GM12891 (cell line): Measurements from ENCODE around the gene RRP15.

Source experiments
- PAX5 ChIP-seq: IDR thresholded peaks from 2 replicates; pipeline ENCODE4 v1.6.1; 2011; ENCODE audit warnings: low read length, moderate library complexity, mild to moderate bottlenecking; ENCODE audit not compliant: insufficient read depth, severe bottlenecking
- POLR2A ChIP-seq: IDR thresholded peaks from 2 replicates; pipeline ENCODE4 v1.6.1; 2011; ENCODE audit warnings: low read depth, low read length, control low read depth
- POLR2AphosphoS5 ChIP-seq: IDR thresholded peaks from 2 replicates; pipeline ENCODE4 v1.6.1; 2011; ENCODE audit warnings: low read depth, low read length, control low read depth
- SPI1 ChIP-seq: IDR thresholded peaks from 2 replicates; pipeline ENCODE4 v1.6.1; 2011; ENCODE audit warnings: low read depth, low read length, control low read depth
- TAF1 ChIP-seq: IDR thresholded peaks from 2 replicates; pipeline ENCODE4 v1.6.1; 2011; ENCODE audit warnings: low read depth, low read length, control low read depth

DNA sequence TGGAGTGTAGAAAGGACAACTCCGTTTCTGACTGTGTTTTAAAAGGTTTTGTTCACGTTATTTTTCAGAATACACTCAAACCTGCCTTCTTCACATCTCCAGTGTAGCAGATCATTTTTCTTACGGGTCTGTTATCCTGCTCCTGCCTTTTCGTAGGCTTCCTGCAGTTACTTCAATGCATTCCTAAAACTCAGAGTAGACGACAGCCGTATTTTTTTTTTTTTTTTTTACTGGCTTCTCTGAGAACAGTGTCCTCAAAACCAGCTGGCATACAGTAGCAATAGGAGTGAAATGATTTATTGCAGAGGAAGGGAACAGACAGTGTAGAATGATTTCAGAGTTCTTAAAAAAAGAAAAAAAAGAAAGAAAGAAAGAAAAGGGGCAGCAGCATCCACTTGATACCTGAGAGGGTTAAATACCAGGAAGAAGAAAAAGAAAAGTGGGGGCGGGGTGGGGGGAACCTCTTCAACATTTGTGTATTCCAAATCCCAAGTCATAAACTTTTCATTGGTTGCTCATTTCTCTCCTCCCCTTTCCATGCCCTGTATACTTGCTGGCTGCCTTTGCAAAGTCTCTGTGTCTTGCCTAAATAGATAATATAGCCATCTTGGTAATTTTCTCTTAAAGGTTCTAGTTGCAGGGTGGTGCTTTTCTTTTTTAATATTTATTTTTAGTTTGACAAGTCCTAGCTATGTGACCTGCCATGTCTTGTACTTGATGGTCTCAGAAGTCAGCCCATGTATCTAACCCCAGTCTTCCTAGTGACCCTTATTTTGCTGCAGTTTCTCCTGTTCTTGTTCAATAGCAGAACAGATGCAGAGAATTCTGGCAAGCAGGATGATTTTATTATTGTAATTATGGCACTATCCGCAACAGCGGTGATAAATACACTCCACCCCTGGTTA is 62.9 kb downstream of the RRP15 start:
- no peak for TF ChIP-seq POLR2A
- TF ChIP-seq POLR2AphosphoS5: no peak
- TF ChIP-seq TAF1: no peak
- no peak for TF ChIP-seq SPI1
- no peak for TF ChIP-seq PAX5
